Measurements from ENCODE around the gene STEAP1B.
"Not testable (repeated sequence)": the region's sequence is repeated elsewhere in the genome, so short reads cannot be mapped to it uniquely, and the experiment has no call there.

The STEAP1B gene

GRCh38 chr7:22493160-22493925 lies 6.6 kb downstream of the STEAP1B start:
- not testable (repeated sequence) for H3K4me2 ChIP-seq (ENCODE audit: low read length); H3K36me3 ChIP-seq (ENCODE audit: insufficient read depth, low read length)

DNA sequence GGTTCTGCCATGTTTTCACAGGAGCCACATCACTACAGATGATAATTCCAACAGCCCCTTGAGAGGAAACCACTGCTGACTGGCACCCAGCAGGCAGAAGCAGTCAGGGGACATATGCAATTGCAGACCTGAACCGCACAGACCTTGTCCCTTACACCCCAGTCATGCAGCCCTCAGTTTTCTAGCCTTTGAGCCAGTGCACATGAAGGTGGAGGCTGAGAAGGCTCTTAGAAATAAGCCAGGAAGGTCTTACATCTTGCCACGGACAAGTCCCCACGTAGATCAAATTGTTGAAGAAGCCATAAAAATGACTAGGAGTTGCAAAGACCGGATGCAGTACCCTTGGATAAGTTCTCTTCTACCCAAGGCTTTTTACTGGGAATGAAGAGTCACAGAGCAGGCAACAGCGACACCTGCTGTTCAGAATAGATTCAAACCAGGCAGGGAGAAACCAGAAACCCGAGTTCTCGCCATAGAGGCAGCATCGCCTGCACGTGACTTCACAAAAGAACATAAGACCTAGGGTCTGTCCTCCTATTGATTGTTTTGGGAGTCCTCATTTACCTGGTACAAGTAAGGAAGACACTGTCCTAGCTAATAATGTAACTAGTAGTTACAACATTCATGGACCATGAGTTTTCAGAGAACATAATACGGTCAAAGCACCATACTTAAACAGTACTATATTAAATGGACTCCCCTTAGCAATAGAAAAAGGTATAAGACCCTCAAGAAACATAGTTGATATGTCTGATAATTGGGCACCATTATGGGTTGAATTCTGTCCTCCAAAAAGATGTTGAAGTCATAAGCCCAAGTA lies 11.1 kb downstream of the STEAP1B start:
- Histone ChIP-seq H3K4me1 (ENCODE audit: control insufficient read depth, insufficient read depth, low read length) (peaks cover 22% of the 10 kb centered on the region), H3K36me3 (ENCODE audit: insufficient read depth, low read length) (peaks cover 25% of the 10 kb centered on the region), H3K4me2 (ENCODE audit: low read length) (no peak overlapping the region), H3K4me3 (ENCODE audit: low read length) (no peak overlapping the region), H3K9me3 (replicated peaks; ENCODE audit: low read length) (no peaks in the 10 kb centered on the region), H3K27me3 (ENCODE audit: control insufficient read depth, insufficient read depth, low read length) (no peaks in the 10 kb centered on the region), H3K9ac (ENCODE audit: low read depth, low read length) (no peak overlapping the region)

More at GRCh38 chr7:22493160-22493925, 6.6 kb downstream of the STEAP1B start:
- not testable (repeated sequence) for H3K27me3 ChIP-seq (ENCODE audit: control insufficient read depth, insufficient read depth, low read length); H3K9me3 ChIP-seq (replicated peaks; ENCODE audit: low read length); H3K4me3 ChIP-seq (ENCODE audit: low read length); H3K9ac ChIP-seq (ENCODE audit: low read depth, low read length)
- peaks cover 33% of the 10 kb centered on the region for H3K4me1 ChIP-seq (ENCODE audit: control insufficient read depth, insufficient read depth, low read length)

DNA sequence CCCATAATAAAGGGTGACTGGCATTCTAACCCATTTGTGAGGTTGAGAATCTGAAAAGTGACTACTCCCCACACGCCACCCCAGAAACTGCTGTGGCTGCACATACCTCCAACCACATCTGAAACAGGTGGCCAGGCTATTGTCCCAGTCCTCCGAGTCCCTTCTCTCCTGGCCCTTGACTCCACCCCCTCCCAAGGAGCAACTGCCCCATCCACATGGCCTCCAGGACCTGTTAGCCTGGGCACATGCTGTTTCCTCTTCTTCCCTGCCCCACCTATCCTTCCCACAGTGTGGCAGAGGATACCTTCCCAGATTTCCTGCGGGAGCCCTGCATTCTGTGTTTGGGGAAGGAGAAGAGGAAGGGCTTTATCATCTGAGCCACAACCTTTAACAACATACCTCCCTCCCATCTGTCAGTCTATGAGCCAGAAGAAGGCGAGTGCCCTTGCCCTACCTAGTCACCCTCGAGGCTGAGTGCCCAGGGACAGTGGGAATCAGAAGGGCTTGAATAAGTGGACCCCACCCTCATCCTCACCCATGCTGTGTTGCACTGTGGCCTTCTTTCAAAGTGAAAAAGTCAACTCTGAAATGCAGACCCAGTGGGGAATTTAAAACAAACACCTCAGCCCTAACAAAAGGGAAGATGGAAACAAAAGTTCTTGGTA lies 11.9 kb downstream of the STEAP1B start:
- Histone ChIP-seq H3K4me1 (ENCODE audit: control insufficient read depth, insufficient read depth, low read length) (peaks cover 29% of the 10 kb centered on the region), H3K9ac (ENCODE audit: low read depth, low read length) (no peak overlapping the region), H3K9me3 (replicated peaks; ENCODE audit: low read length) (no peaks in the 10 kb centered on the region), H3K36me3 (ENCODE audit: insufficient read depth, low read length) (peaks cover 29% of the 10 kb centered on the region), H3K4me3 (ENCODE audit: low read length) (no peak overlapping the region), H3K4me2 (ENCODE audit: low read length) (no peak overlapping the region), H3K27me3 (ENCODE audit: control insufficient read depth, insufficient read depth, low read length) (no peaks in the 10 kb centered on the region)

DNA sequence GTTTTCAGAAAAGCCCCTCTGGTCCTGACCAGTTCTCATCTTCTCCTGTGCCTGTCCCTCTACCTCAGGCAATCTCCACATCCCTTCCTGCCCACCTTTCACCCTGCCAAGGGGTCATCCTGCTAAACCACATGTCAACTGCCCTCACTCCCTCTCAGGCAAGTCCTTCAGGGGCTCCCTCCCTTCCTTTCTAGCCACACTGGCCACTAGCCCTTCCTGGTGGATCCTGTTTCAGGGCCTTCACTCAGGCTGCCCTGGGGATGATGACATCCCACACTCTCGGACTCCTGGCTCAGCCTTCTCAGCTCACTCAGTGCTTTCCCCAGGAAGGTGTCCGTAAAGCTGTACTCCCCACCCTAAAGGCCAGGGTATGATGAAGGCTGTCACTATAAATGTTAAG lies 13.4 kb downstream of the STEAP1B start:
- no peaks in the 10 kb centered on the region for H3K27me3 ChIP-seq (ENCODE audit: control insufficient read depth, insufficient read depth, low read length)
- peaks cover 39% of the 10 kb centered on the region for H3K36me3 ChIP-seq (ENCODE audit: insufficient read depth, low read length)

DNA sequence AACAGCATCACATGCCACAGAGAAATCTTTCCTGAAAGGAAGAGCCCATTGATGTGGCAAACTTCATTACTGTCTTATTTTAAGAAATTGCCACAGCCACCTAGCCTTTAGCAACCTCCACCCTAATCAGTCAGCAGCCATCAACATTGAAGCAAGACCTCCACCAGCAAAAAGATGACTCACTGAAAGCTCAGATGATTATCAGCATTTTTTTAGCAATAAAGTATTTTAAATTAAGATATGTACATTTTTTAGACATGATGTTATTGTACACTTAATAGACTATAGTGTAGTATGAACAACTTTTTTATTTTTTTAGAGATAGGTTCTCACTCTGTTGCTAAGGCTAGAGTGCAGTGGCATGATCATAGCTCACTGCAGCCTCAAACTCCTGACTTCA lies 14.8 kb downstream of the STEAP1B start:
- Histone ChIP-seq H3K4me1 (ENCODE audit: control insufficient read depth, insufficient read depth, low read length) (peaks cover 42% of the 10 kb centered on the region), H3K36me3 (ENCODE audit: insufficient read depth, low read length) (peaks cover 54% of the 10 kb centered on the region), H3K9ac (ENCODE audit: low read depth, low read length) (no peak overlapping the region), H3K27me3 (ENCODE audit: control insufficient read depth, insufficient read depth, low read length) (no peaks in the 10 kb centered on the region), H3K4me2 (ENCODE audit: low read length) (no peak overlapping the region), H3K9me3 (replicated peaks; ENCODE audit: low read length) (no peaks in the 10 kb centered on the region), H3K4me3 (ENCODE audit: low read length) (no peak overlapping the region)

More for the DNA sequence above, 13.4 kb downstream of the STEAP1B start:
- Histone ChIP-seq H3K9ac (ENCODE audit: low read depth, low read length) (no peak overlapping the region), H3K4me3 (ENCODE audit: low read length) (no peak overlapping the region), H3K9me3 (replicated peaks; ENCODE audit: low read length) (no peaks in the 10 kb centered on the region), H3K4me2 (ENCODE audit: low read length) (no peak overlapping the region), H3K4me1 (ENCODE audit: control insufficient read depth, insufficient read depth, low read length) (peaks cover 42% of the 10 kb centered on the region)

- H3K4me3 ChIP-seq (ENCODE audit: low read length), result no peak overlapping the region
- H3K4me2 ChIP-seq (ENCODE audit: low read length), result no peak overlapping the region
- H3K4me1 ChIP-seq (ENCODE audit: control insufficient read depth, insufficient read depth, low read length), result peaks cover 42% of the 10 kb centered on the region
- H3K36me3 ChIP-seq (ENCODE audit: insufficient read depth, low read length), result peaks cover 47% of the 10 kb centered on the region
- H3K9me3 ChIP-seq (replicated peaks; ENCODE audit: low read length), result no peaks in the 10 kb centered on the region
- H3K9ac ChIP-seq (ENCODE audit: low read depth, low read length), result no peak overlapping the region
- H3K27me3 ChIP-seq (ENCODE audit: control insufficient read depth, insufficient read depth, low read length), result no peaks in the 10 kb centered on the region
These were observed 17.5 kb downstream of the STEAP1B start for GRCh38 chr7:22482503-22482902.

DNA sequence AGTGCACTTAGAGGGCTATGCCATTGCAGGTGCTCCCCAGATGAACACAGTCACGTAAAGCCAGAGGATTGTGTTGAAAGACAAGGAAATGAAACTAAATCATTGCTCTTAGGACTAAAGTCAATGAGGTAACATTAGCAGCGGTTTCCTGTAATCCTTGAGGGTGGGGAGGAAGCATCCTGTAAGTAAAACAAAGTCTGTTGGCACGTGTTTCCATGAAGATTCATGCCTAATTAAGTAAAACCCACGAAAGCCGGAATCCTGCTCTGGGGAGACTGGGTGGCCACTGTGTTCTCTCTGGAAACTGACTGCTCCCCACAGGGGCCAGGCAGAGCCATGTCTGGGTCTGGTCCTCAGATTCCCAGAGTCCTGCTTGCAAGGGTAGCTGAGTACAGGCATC lies 18.3 kb downstream of the STEAP1B start:
- peaks cover 39% of the 10 kb centered on the region for H3K4me1 ChIP-seq (ENCODE audit: control insufficient read depth, insufficient read depth, low read length)
- no peaks in the 10 kb centered on the region for H3K27me3 ChIP-seq (ENCODE audit: control insufficient read depth, insufficient read depth, low read length)
- no peak overlapping the region for H3K9ac ChIP-seq (ENCODE audit: low read depth, low read length)
- no peaks in the 10 kb centered on the region for H3K9me3 ChIP-seq (replicated peaks; ENCODE audit: low read length)
- H3K4me2 ChIP-seq (ENCODE audit: low read length), result no peak overlapping the region
- peaks cover 48% of the 10 kb centered on the region for H3K36me3 ChIP-seq (ENCODE audit: insufficient read depth, low read length)
- H3K4me3 ChIP-seq (ENCODE audit: low read length), result no peak overlapping the region

- H3K4me1 ChIP-seq (ENCODE audit: control insufficient read depth, insufficient read depth, low read length), result peaks cover 28% of the 10 kb centered on the region
- H3K4me2 ChIP-seq (ENCODE audit: low read length), result no peak overlapping the region
- H3K9ac ChIP-seq (ENCODE audit: low read depth, low read length), result no peak overlapping the region
- no peaks in the 10 kb centered on the region for H3K9me3 ChIP-seq (replicated peaks; ENCODE audit: low read length)
- no peak overlapping the region for H3K4me3 ChIP-seq (ENCODE audit: low read length)
- H3K27me3 ChIP-seq (ENCODE audit: control insufficient read depth, insufficient read depth, low read length), result no peaks in the 10 kb centered on the region
- peaks cover 52% of the 10 kb centered on the region for H3K36me3 ChIP-seq (ENCODE audit: insufficient read depth, low read length)
These were observed 19.4 kb downstream of the STEAP1B start for GRCh38 chr7:22480523-22481075.

DNA sequence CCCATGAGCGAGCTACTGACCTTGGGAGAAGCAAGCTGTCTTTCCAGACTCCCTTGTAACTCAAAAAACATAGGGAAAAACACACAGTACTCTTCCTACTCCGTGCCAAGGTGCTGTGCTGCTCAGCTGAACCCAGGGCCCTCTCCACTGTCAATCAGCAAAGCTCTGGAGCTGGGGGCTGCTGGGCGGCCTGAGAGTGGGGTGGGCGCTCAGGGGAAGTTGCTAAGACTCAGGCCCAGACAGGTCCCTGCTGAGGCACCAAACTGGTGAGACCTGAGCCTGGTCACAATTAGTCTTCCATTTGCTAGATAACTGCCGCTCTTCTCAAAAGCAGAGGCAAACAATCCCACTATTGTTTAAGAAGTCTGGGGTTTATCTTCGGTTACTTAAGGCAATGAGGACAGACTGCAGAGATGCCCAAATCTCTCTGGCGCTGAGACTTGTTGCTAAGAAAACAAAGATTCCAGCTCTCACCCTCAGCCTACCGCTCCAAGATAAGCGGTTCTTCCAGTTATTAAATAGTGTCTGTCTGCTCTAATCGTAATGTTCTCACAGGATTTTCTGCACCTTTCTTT lies 22.0 kb downstream of the STEAP1B start:
- Histone ChIP-seq H3K27me3 (ENCODE audit: control insufficient read depth, insufficient read depth, low read length) (no peaks in the 10 kb centered on the region), H3K36me3 (ENCODE audit: insufficient read depth, low read length) (peaks cover 46% of the 10 kb centered on the region), H3K4me3 (ENCODE audit: low read length) (no peak overlapping the region), H3K9ac (ENCODE audit: low read depth, low read length) (no peak overlapping the region), H3K4me1 (ENCODE audit: control insufficient read depth, insufficient read depth, low read length) (peaks cover 12% of the 10 kb centered on the region), H3K4me2 (ENCODE audit: low read length) (no peak overlapping the region), H3K9me3 (replicated peaks; ENCODE audit: low read length) (no peaks in the 10 kb centered on the region)

DNA sequence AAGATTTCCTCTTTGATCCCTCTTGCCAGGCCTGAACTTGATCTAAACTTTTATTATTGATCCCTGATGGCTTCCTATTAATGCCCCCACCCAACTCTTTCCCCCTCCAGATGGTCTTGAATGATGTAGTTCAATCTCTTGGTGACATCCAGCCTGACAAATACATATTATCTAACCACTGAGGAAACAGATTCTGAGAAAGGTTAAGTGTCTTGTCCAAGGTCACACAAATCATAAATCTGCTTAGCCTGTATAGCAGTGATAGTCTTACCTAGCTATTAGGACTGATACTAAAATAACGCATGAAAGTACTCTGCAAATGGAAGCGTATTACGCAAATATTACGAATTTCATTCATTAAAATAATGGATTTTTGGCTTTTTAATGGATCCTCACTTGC lies 22.7 kb downstream of the STEAP1B start:
- Histone ChIP-seq H3K9ac (ENCODE audit: low read depth, low read length) (no peak overlapping the region), H3K27me3 (ENCODE audit: control insufficient read depth, insufficient read depth, low read length) (no peaks in the 10 kb centered on the region), H3K9me3 (replicated peaks; ENCODE audit: low read length) (no peaks in the 10 kb centered on the region), H3K4me2 (ENCODE audit: low read length) (no peak overlapping the region), H3K4me1 (ENCODE audit: control insufficient read depth, insufficient read depth, low read length) (peaks cover 5% of the 10 kb centered on the region), H3K36me3 (ENCODE audit: insufficient read depth, low read length) (peaks cover 40% of the 10 kb centered on the region), H3K4me3 (ENCODE audit: low read length) (no peak overlapping the region)

GRCh38 chr7:22476824-22477223 lies 23.2 kb downstream of the STEAP1B start:
- Histone ChIP-seq H3K9me3 (replicated peaks; ENCODE audit: low read length) (no peaks in the 10 kb centered on the region), H3K36me3 (ENCODE audit: insufficient read depth, low read length) (peaks cover 37% of the 10 kb centered on the region), H3K4me1 (ENCODE audit: control insufficient read depth, insufficient read depth, low read length) (peaks cover under 1% of the 10 kb centered on the region), H3K27me3 (ENCODE audit: control insufficient read depth, insufficient read depth, low read length) (no peaks in the 10 kb centered on the region), H3K4me2 (ENCODE audit: low read length) (no peak overlapping the region), H3K9ac (ENCODE audit: low read depth, low read length) (no peak overlapping the region), H3K4me3 (ENCODE audit: low read length) (no peak overlapping the region)

Measured in skeletal muscle satellite cell (primary cell).